ENCODE results near the gene L3MBTL3.

L3MBTL3 gene

DNA sequence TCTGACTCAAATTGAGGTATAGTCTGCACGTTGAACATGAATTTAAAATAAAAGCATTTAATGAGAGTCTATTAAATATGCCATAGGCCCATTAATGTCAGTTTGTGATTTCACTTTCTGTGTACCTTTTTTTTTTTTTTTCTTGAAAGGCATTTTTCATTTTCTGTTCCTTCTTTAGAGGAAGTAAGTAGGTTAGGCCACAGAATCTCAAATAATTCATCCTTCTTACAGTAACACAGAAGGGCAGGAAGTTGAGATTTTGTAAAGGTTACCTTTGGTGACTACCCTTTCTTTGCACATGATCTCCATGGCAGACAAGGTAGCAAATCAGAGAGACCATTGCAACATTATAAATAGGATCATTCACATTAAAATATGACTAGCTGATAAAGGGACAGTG lies 9.6 kb downstream of the L3MBTL3 start:
- no peak for DNase-seq (ENCODE audit: low spot score)

DNA sequence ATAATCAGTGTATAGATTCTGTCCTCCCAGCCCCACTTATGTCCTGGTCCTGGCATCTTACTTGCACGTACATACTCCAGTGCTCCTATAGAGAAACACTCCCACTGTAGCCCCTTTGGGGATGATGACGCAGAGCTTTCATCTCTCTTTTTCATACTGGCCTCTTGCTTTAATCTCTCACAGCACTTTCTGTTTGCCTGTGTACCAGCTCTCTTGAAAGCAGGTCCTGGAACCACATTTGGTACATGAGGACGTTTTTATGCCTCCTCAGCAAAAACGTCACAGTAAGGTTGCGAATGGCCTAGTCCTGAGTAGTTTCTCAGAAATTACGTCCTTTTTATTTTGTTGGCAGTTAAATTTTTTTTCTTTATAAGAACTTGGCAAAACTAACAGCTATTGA lies 10.8 kb downstream of the L3MBTL3 start:
- DNase-seq (ENCODE audit: low spot score), result no peak

DNA sequence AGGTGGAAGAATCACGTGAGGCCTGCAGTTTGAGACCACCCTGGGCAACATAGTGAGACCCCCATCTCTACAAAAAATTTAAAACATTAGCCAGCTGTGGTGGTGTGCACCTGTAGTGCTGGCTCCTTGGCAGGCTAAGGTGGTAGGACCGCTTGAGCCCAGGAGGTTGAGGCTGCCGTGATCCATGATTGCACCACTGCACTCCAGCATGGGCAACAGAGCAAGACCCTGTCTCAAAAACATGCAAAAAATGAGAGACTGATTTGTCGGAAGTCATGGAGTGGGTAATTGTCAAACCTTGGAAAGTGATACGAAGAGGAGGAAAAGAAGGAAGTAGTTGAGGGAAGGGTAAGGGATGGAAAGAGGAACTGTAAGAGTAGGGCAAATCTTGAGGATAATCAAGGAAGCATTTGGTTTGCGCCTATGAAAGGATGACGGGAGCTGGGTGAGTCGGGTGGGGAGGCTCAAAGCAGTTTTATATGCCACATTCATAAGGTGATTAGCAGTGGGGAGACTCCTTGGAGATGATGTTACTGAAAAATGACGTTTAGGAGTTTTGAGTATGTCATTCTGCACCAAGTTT lies 14.5 kb downstream of the L3MBTL3 start:
- DNase-seq (ENCODE audit: low spot score), result no peak

- no peak for DNase-seq (ENCODE audit: low spot score)
These were observed 15.6 kb downstream of the L3MBTL3 start for GRCh38 chr6:130033949-130034348.

DNA sequence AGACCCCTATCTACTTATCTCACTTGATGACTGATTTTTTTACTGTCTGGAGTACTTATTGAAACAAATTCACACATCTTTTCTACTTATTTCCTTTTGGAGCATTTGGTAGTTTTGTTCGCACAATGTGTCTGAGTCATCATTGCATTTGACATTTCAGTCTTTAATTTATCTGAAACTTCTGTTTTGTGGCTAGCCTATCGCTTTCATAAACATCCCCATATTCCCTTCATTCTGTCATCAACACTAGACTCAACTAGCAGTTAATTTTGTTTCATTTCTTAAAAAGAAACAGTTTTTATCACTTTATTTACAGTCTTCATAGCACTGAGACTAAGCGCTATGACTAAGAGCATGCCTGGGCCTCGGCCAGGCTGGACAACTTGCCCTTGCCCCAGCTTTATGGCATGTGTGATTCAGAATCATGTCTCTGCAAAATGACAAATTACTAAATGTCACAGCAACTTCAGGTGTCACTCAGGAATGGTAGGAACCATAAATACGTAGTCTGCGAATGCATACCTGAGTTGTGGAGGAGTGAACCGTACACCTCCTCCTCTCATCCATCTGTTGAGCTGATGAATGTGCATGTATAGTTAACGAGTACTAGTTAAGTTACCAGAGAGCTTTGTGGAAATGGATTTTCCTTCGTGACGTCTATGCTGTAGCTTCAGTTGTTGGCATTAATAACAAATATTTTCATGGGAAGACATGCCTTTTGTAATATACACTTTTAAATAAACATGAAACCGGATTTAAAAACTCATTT lies 16.2 kb downstream of the L3MBTL3 start:
- no peak for DNase-seq (ENCODE audit: low spot score)

GRCh38 chr6:130035211-130035610 lies 16.8 kb downstream of the L3MBTL3 start:
- DNase-seq (ENCODE audit: low spot score), result no peak

- no peak for DNase-seq (ENCODE audit: low spot score)
These were observed 18.9 kb downstream of the L3MBTL3 start for GRCh38 chr6:130037207-130037811.

- no peak for DNase-seq (ENCODE audit: low spot score)
These were observed 23.2 kb downstream of the L3MBTL3 start for GRCh38 chr6:130041594-130041993.

DNA sequence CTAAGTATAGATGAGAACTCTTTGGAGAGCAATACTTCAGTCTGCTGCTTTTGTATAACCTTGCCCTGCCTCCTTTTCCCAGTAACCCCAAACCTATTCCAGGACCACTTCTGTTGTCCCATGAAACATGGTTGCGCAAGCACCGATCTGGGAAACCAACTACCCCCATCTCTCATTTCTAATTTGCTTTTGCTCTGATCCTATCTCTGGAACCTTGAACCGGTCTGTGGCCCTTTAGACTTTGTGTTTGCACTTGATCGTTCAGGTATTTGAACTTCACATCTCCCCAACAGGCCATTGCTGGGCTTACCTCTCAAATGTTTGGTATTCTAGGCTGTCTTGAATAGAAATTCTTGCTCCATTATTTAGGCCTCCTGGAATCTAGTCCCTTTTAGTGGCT lies 25.0 kb downstream of the L3MBTL3 start:
- DNase-seq (ENCODE audit: low spot score), result no peak

GRCh38 chr6:130045622-130046021 lies 27.2 kb downstream of the L3MBTL3 start:
- no peak for DNase-seq (ENCODE audit: low spot score)

DNA sequence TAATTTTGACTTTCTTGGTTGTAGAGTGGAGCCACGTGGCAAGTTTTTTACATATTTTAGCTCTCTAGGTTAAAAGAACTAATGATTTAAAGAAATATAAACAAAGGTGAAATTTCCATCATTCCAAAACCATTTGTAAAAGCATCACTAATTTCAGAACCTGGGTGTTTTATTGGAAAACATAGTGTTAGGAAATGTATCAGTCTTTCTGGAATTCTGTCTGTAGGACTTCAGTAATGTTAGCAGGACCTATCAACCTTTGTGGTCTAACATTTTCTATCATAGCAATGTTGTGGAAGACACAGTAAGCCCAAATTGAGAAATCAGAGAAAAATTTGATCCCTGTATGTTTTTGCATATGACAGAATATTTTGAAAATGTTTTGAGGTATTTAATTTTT lies 28.3 kb downstream of the L3MBTL3 start:
- no peak for DNase-seq (ENCODE audit: low spot score)

GRCh38 chr6:130047088-130047995 lies 29.0 kb downstream of the L3MBTL3 start:
- no peak for DNase-seq (ENCODE audit: low spot score)

DNA sequence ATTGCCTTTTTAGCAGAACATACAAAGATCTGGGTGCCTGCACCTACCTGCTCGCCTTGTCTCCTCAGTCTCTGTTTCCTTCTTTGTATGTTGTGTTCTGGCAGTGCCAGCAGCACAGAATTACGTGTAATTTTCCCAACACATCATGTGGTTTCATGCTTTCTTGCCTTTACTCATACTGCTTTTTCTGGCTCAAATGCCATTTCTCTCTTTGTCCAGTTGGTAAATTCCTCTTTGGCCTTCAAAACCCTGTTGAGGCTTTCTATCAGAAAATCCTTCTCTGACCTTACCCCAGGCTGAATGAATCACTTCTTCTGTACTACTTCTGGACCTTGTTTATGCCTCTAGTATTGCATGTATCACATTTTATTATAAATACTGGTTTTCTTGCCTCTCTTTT lies 31.8 kb downstream of the L3MBTL3 start:
- no peak for DNase-seq (ENCODE audit: low spot score)

DNA sequence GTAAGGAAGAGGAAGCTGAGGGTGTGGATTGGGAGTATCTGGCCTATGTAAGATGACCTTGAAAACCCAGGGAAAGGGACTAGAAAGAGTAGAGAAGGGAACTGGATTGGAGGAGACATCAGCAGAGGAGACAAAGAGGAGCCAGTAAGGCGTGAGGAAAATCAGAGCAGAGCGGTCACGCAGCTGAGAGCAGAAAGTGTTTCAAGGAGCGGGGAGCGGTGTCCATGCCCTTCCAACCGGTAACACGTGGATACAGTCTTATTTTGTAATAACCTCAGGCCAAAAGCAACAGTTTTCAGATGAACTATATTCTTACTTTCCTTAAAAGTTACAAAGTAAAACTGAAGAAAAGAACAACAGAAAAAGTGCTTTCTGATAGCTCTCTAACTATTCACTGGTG lies 36.3 kb downstream of the L3MBTL3 start:
- DNase-seq (ENCODE audit: low spot score), result no peak

- no peak for DNase-seq (ENCODE audit: low spot score)
These were observed 36.9 kb downstream of the L3MBTL3 start for GRCh38 chr6:130055271-130055670.

DNA sequence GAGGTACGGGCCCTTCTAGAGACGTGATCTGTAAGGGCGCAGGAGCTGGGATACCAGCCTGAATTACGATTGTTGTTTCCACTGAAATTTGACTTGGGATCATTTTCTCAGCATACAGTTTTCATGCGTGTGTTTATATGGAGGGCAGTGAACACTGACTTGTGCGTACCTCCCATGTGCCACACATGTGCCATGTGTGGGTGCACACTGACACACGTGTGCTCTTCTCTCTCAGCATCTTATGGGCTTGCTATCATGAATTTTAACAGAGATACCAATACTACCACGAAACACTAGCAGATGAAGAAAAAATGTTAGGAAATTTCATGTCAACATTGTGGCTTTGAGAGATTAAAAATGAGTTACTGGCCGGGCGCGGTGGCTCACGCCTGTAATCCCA lies 39.1 kb downstream of the L3MBTL3 start:
- DNase-seq (ENCODE audit: low spot score), result no peak

DNA sequence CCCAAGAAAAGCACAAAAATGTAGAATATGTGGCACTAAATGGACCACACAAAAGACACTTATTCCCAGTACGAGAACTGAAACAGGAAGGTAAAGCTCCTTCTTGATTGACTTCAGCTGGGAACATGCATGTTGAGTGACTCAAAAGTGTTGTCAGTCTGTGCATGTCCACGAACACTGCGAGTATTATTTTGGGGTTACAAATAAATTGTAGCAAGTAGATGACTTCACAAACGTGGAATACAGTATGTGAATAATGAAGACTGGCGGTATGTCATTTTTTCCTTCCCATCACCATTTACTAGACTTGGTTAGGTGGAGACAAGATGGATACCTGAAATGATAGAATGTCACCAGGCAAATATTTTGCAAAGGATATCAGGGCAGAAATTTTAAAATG lies 45.4 kb downstream of the L3MBTL3 start:
- no peak for DNase-seq (ENCODE audit: low spot score)

DNA sequence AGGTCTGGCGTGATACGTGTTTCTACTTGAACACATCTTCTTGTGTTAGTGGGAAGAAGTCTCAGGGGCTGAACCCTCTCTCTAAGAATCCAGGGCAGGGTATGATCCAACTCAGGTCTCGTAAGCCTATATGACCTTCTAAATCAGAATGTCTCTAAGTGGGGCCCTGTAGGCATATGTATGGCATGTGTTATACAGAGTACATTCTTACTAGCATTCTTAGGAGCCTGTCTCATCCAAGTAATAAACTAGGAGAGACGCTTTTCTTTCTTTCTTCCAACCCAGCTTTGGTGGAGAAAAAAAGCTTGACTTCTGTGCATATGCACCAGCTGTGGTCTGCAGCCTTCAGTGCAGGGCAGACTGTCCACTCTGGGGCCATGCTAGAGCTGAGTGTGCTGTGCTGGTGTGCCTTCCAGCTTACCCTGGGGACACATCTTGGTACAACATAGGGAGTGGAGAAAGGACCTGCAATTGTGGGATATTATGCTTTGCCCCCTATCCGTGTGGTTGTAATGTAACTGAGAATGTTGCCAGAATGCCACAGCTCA lies 47.3 kb downstream of the L3MBTL3 start:
- no peak for DNase-seq (ENCODE audit: low spot score)

DNA sequence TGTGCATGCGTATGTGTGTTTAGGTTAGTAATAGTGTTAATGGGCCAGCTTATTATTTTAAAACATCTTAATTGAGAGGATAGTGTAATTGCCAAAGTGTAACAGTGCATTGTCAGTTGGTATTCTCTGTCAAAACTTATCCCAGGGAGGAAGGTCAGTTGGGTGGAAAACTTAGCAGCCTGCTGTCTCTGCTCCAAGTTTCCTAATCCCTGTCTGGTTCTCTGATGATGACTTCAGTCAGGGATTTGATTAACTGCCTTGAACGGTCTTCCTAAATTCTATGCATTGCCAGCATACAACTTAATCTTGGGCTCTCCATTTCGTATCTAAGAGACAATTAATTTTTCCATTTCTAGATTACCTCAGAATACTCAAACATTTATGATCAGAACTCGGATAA lies 51.1 kb downstream of the L3MBTL3 start:
- DNase-seq (ENCODE audit: low spot score), result no peak

GRCh38 chr6:130070326-130070725 lies 51.9 kb downstream of the L3MBTL3 start:
- DNase-seq (ENCODE audit: low spot score), result no peak

DNA sequence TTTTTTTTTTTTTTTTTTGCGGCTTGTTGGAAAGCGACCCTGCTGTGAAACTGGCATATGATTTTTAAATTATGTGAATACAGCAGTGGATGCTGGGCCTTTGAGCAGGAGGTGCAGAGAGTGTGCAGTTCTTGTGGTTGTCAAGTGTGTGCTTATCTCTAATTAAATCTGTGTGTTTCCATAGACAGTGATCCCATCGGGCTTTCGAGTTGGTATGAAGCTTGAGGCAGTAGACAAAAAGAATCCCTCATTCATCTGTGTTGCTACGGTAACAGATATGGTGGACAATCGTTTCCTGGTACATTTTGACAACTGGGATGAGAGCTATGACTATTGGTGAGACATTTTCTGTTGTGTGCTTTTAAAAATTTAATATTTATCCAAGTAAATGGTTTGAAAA lies 52.4 kb downstream of the L3MBTL3 start:
- no peak for DNase-seq (ENCODE audit: low spot score)

DNA sequence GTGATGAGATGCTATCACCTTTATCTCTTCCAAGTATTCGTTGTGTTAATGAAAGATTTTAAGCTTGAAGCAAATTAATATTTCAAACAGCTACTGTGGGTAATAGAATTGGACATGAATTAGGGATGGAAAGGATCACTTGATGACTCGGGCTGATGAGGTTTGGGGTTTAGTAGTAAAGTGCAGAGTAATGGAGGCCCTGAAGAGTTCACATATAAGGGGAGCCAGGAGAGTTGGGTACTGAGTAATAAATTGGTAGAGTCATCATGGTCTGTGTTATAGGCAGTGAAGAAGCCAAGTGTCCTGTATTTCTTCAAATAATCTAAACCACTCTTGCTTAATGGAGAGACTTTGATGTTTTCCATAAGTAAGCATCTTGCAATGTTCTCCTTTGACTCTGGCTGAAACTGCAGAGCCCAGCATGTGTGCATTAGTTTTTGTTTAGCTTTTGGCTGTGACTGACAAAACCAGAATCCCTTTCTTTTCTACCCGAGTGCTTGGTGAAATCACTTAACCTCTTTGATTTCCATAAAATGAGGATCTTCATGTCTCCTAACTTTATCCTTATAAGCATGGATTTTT lies 57.6 kb downstream of the L3MBTL3 start:
- no peak for DNase-seq (ENCODE audit: low spot score)

Data from SW480 (cell line).